Heart left ventricle (tissue), 13 donors: ENCODE results near the gene TTC23L.

Experiments used
- CTCF ChIP-seq, 12 donors: fragments of 200-600 bp; sonication (generic) in 4 of 12; IDR thresholded peaks; one replicate each; pipeline versions ENCODE4 v1.5.0 to v1.8.0; 2018 to 2022; ENCODE audit warnings: antibody characterized with exemption in 12 of 12, mild to moderate bottlenecking in 5 of 12
- POLR2A ChIP-seq, 2 donors: fragments of 450-650 bp; IDR thresholded peaks; one replicate each; pipeline ENCODE4 v1.6.1; 2017; ENCODE audit warnings: antibody characterized with exemption in 2 of 2, mild to moderate bottlenecking in 2 of 2, moderate library complexity in 2 of 2
- donor health status: ischemic (EF 13 %, LVEDD 7.1; RV severe dilation, severe dysfunction).
- donor health status: DM: no; HTN: yes; CAD: no.
- donor health status: DM: no; HTN: no; CAD: no.
- donor health status: ischemic (EF 25% LVEDD 6.9; RV normal size, moderate dysfunction).
- donor health status: ischemic (EF 25% LVEDD 5.7; RV mildly dilated, moderate dysfunction).
- donor health status: ischemic (EF 35%, LVEDD 5.7; RV mildly dilated, moderate dysfunction).
- donor health status: nonischemic (EF 11% LVEDD 7.7; RV severe dilation, severe dysfunction).
- donor health status: DM: yes; HTN: yes; CAD: no.
- donor health status: PGD.
- donor health status: ischemic (EF 29% LVEDD 5.4; RV normal size, mild dysfunction).
- donor health status: nonischemic (EF 23%, LVEDD 6.1; RV moderate dilation, normal function).

- TF ChIP-seq CTCF (IDR thresholded peaks at IDR 0.05) = no peak
- no peak for TF ChIP-seq POLR2A (IDR thresholded peaks at IDR 0.05)
These were observed 89.3 kb downstream of the TTC23L start for GRCh38 chr5:34928267-34928666.
